IMR-90 (cell line): Measurements from ENCODE around the gene SLC4A2. TPM values are rescaled to one million over a fixed set of nuclear protein-coding genes. Genes with fewer than 3 reads are reported as not detected.

Experiments
- ATAC-seq: fragments of 200-7000 bp; cut with Tn5 transposase; 2 replicates; pipeline ENCODE4 v1.9.1; 2020; ENCODE audit warnings: low read depth, mild to moderate bottlenecking, moderate library complexity
- BruUV-seq: library from RNA; stranded (reverse); fragments of 400-500 nt; replicated peaks from 2 replicates; lab custom pipeline; 2021; lab: Mats Ljungman, UMichigan
- CTCF ChIA-PET: fragments of 300-600 bp; formaldehyde crosslinking; extraction: SDS; loops from one replicate; lab custom pipeline; 2021; ENCODE audit warnings: antibody characterized with exemption; lab: Yijun Ruan, JAX
- POLR2A ChIA-PET: fragments of 300-600 bp; sonication (Branson Sonifier 250); formaldehyde crosslinking; loops from one replicate; lab custom pipeline; 2022; ENCODE audit warnings: antibody characterized with exemption; ENCODE audit not compliant: unreplicated experiment; lab: Charles Lee
- DNase-seq: peaks from one replicate; pipeline ENCODE4 v3.0.0; 2013
- H2AFZ ChIP-seq: replicated peaks from 2 replicates; pipeline ENCODE3; 2013; ENCODE audit warnings: low read length, mild to moderate bottlenecking; ENCODE audit not compliant: poor library complexity
- H2AK5ac ChIP-seq: 2 replicates; pipeline ENCODE4 v1.6.1; 2013; ENCODE audit warnings: low read depth, low read length, inconsistent platforms
- H2AK9ac ChIP-seq: replicated peaks from 2 replicates; pipeline ENCODE3; 2013; ENCODE audit warnings: mild to moderate bottlenecking, low read depth, low read length, moderate library complexity; ENCODE audit not compliant: poor library complexity
- H2BK120ac ChIP-seq: 2 replicates; pipeline ENCODE4 v1.6.1; 2013; ENCODE audit warnings: low read depth, low read length, inconsistent platforms
- H2BK15ac ChIP-seq: 3 replicates; pipeline ENCODE4 v1.6.1; 2013; ENCODE audit warnings: low read depth, low read length, inconsistent platforms
- H2BK20ac ChIP-seq: 2 replicates; pipeline ENCODE4 v1.6.1; 2013; ENCODE audit warnings: low read depth, mild to moderate bottlenecking, inconsistent platforms, low read length, moderate library complexity
- H2BK5ac ChIP-seq: 2 replicates; pipeline ENCODE4 v1.6.1; 2013; ENCODE audit warnings: mild to moderate bottlenecking, low read depth, low read length, inconsistent platforms; ENCODE audit not compliant: poor library complexity, severe bottlenecking
- H3K14ac ChIP-seq: replicated peaks from 2 replicates; pipeline ENCODE4 v1.6.1; 2013; ENCODE audit warnings: low read depth, low read length, inconsistent platforms
- H3K18ac ChIP-seq: 2 replicates; pipeline ENCODE4 v1.6.1; 2013; ENCODE audit warnings: low read depth, low read length, control low read depth
- H3K23ac ChIP-seq: 2 replicates; pipeline ENCODE4 v1.6.1; 2013; ENCODE audit warnings: low read depth, low read length, inconsistent platforms
- H3K27ac ChIP-seq: 2 replicates; pipeline ENCODE4 v1.5.1; 2013; ENCODE audit warnings: mild to moderate bottlenecking, control low read depth, low read length; ENCODE audit not compliant: insufficient read depth
- H3K27me3 ChIP-seq: 2 replicates; pipeline ENCODE4 v1.6.1; 2013; ENCODE audit warnings: low read length; ENCODE audit not compliant: control insufficient read depth, insufficient read depth
- H3K36me3 ChIP-seq: 2 replicates; pipeline ENCODE4 v1.6.1; 2013; ENCODE audit warnings: low read length, mixed read lengths; ENCODE audit not compliant: control insufficient read depth, insufficient read depth
- H3K4ac ChIP-seq: 2 replicates; pipeline ENCODE4 v1.6.1; 2013; ENCODE audit warnings: low read depth, low read length, inconsistent platforms
- H3K4me1 ChIP-seq: 2 replicates; pipeline ENCODE4 v1.6.1; 2013; ENCODE audit warnings: low read length, mixed read lengths; ENCODE audit not compliant: control insufficient read depth, insufficient read depth
- H3K4me2 ChIP-seq: 2 replicates; pipeline ENCODE4 v1.6.1; 2013; ENCODE audit warnings: low read depth, mild to moderate bottlenecking, control low read depth, low read length, moderate library complexity
- H3K4me3 ChIP-seq: 2 replicates; pipeline ENCODE4 v1.5.1; 2013; ENCODE audit warnings: low read depth, mild to moderate bottlenecking, control low read depth, low read length, moderate library complexity; ENCODE audit not compliant: insufficient read depth
- H3K56ac ChIP-seq: 2 replicates; pipeline ENCODE4 v1.6.1; 2013; ENCODE audit warnings: low read length, inconsistent platforms; ENCODE audit not compliant: insufficient read depth; ENCODE audit errors: extremely low read depth
- H3K79me1 ChIP-seq, 2 experiments: 2 replicates each; pipeline ENCODE4 v1.6.1; 2013; ENCODE audit warnings: low read length in 2 of 2, inconsistent platforms in 1 of 2, low read depth in 1 of 2
- H3K9ac ChIP-seq: 2 replicates; pipeline ENCODE4 v1.6.1; 2013; ENCODE audit warnings: low read depth, low read length, control low read depth
- H3K9me1 ChIP-seq: 2 replicates; pipeline ENCODE4 v1.6.1; 2013; ENCODE audit warnings: low read length, inconsistent platforms; ENCODE audit not compliant: insufficient read depth
- H3K9me3 ChIP-seq: 2 replicates; pipeline ENCODE4 v1.6.1; 2013; ENCODE audit warnings: low read length; ENCODE audit not compliant: control insufficient read depth, insufficient read depth
- H4K20me1 ChIP-seq: 2 replicates; pipeline ENCODE4 v1.6.1; 2013; ENCODE audit warnings: low read length, inconsistent platforms; ENCODE audit not compliant: insufficient read depth
- H4K5ac ChIP-seq: 2 replicates; pipeline ENCODE4 v1.6.1; 2013; ENCODE audit warnings: mild to moderate bottlenecking, low read depth, low read length, control low read depth
- H4K8ac ChIP-seq, 2 experiments: 2 replicates each; pipeline ENCODE4 v1.6.1; 2013; ENCODE audit warnings: low read depth in 2 of 2, low read length in 2 of 2, control low read depth in 1 of 2, inconsistent platforms in 1 of 2
- H4K91ac ChIP-seq: 2 replicates; pipeline ENCODE4 v1.6.1; 2013; ENCODE audit warnings: low read depth, low read length, inconsistent platforms; ENCODE audit not compliant: insufficient read depth
- BHLHE40 ChIP-seq: fragments of 150-350 bp; IDR thresholded peaks from 2 replicates; pipeline ENCODE4 v1.6.1; 2016; ENCODE audit warnings: mild to moderate bottlenecking, low read depth, low read length
- CHD1 ChIP-seq: IDR thresholded peaks from 2 replicates; pipeline ENCODE4 v1.6.1; 2012; ENCODE audit warnings: low read depth, low read length, improper control_type of control experiment
- CTCF ChIP-seq: conservative IDR thresholded peaks from 2 replicates; pipeline ENCODE4 v1.5.1; 2012; ENCODE audit warnings: mild to moderate bottlenecking, low read depth, low read length, improper control_type of control experiment
- FOS ChIP-seq: fragments of 150-350 bp; IDR thresholded peaks from 2 replicates; pipeline ENCODE4 v1.6.1; 2016; ENCODE audit warnings: low read depth, low read length
- MAZ ChIP-seq: IDR thresholded peaks from 2 replicates; pipeline ENCODE4 v1.6.1; 2012; ENCODE audit warnings: low read depth, mild to moderate bottlenecking, low read length, improper control_type of control experiment, moderate library complexity, borderline replicate concordance
- MXI1 ChIP-seq: IDR thresholded peaks from 2 replicates; pipeline ENCODE4 v1.6.1; 2012; ENCODE audit warnings: low read depth, mild to moderate bottlenecking, low read length, moderate library complexity, borderline replicate concordance
- NFE2L2 ChIP-seq: fragments of 150-350 bp; IDR thresholded peaks from 2 replicates; pipeline ENCODE4 v1.6.1; 2016; ENCODE audit warnings: low read depth, mild to moderate bottlenecking, low read length
- RAD21 ChIP-seq: IDR thresholded peaks from 2 replicates; pipeline ENCODE4 v1.6.1; 2012; ENCODE audit warnings: low read length, improper control_type of control experiment
- RCOR1 ChIP-seq: IDR thresholded peaks from 2 replicates; pipeline ENCODE4 v1.6.1; 2012; ENCODE audit warnings: mild to moderate bottlenecking, low read length, improper control_type of control experiment; ENCODE audit not compliant: insufficient replicate concordance
- RFX5 ChIP-seq: IDR thresholded peaks from 2 replicates; pipeline ENCODE4 v1.8.0; 2012; ENCODE audit warnings: low read depth, mild to moderate bottlenecking, low read length, moderate library complexity
- SMC3 ChIP-seq: fragments of 150-350 bp; IDR thresholded peaks from 2 replicates; pipeline ENCODE4 v1.6.1; 2016; ENCODE audit warnings: low read depth, mild to moderate bottlenecking, antibody characterized with exemption, low read length, moderate library complexity
- USF2 ChIP-seq: fragments of 150-350 bp; IDR thresholded peaks from 2 replicates; pipeline ENCODE4 v1.6.1; 2017; ENCODE audit warnings: mild to moderate bottlenecking, antibody characterized with exemption, low read length, low read depth
- WGBS, 2 experiments: methylation state at CpG; one replicate each; pipeline versions ENCODE4 v1.1.5 to v1.1.7; 2013; ENCODE audit warnings: missing lambda C conversion rate in 2 of 2; ENCODE audit not compliant: insufficient read length in 1 of 2; ENCODE audit errors: extremely low coverage in 2 of 2; 5-methylcytosine and 5-hydroxymethylcytosine counted together
- dilution Hi-C: fragments of 300-500 bp; cut with HindIII; formaldehyde crosslinking; loops from one replicate; pipeline ENCODE4 v1.14.3; 2018; ENCODE audit warnings: low sequenced_read_pairs; ENCODE audit not compliant: unreplicated experiment
- in situ Hi-C: fragments of 300-500 bp; cut with MboI; formaldehyde crosslinking; loops from 3 replicates; pipeline ENCODE4 v1.14.3; 2019; ENCODE audit warnings: low sequenced_read_pairs, inconsistent platforms, mixed read lengths
- intact Hi-C: fragments of 100-400 bp; cut with micrococcal nuclease; formaldehyde crosslinking; loops from 2 replicates; pipeline ENCODE4 v1.10.0; 2022
- polyA plus RNA-seq, 3 experiments: library from polyadenylated mRNA; depleted of rRNA; stranded (reverse); fragments of >200 nt; gene quantifications; 2 replicates each; pipeline ENCODE4 v1.2.3, GENCODE V29; 2012; ENCODE audit warnings: low replicate concordance in 1 of 3
- total RNA-seq: library from RNA; depleted of rRNA; stranded (reverse); fragments of >200 nt; gene quantifications from 2 replicates; pipeline ENCODE4 v1.2.3, GENCODE V29; 2012
- TF ChIP-seq, protein P1 (sequence below): fragments of 150-350 bp; IDR thresholded peaks from 2 replicates; pipeline ENCODE4 v1.6.1; 2016; ENCODE audit warnings: low read depth, mild to moderate bottlenecking, low read length, moderate library complexity, borderline replicate concordance

The SLC4A2 gene
- total and polyA plus RNA-seq, 2 of the 4 experiments (the other 2 are of a cell fraction), result 29.6 to 91.0 TPM

GRCh38 chr7:151063212-151063561 is 3.8 kb downstream of the SLC4A2 start:
- POLR2A ChIA-PET, result no interaction called here
- no peak overlapping the region for H3K4me3 ChIP-seq
- intact Hi-C loops, result no loop called here

More at GRCh38 chr7:151063212-151063561, 3.8 kb downstream of the SLC4A2 start:
- Histone ChIP-seq H4K5ac (no peak overlapping the region), H4K91ac (no peak overlapping the region), H3K27me3 (no peaks in the 10 kb centered on the region), H3K4ac (peak overlapping the region; percentile 36), H3K9me3 (no peaks in the 10 kb centered on the region), H2AK9ac (peak overlapping the region; percentile 26), H3K14ac (no peak overlapping the region), H2BK120ac (no peak overlapping the region), H3K9ac (no peak overlapping the region), H3K56ac (no peak overlapping the region), H3K4me2 (peak overlapping the region; percentile 20; the same call in 1 of the 2 replicates), H2BK20ac (no peak overlapping the region), H3K4me1 (peaks cover 42% of the 10 kb centered on the region), H3K18ac (no peak overlapping the region), H3K23ac (peak overlapping the region; percentile 42; the same call in 1 of the 2 replicates), H2AK5ac (peak overlapping the region; percentile 91), H2BK15ac (no peak overlapping the region), H4K8ac (no peak overlapping the region; a peak in 1 of 4 replicates), H4K20me1 (peaks cover 32% of the 10 kb centered on the region), H3K79me1 (peaks cover 24 to 67% of the 10 kb centered on the region in 2 experiments), H3K27ac (no peak overlapping the region), H2AFZ (peak overlapping the region; percentile 62), H3K9me1 (peaks cover 12% of the 10 kb centered on the region; the same call in 1 of the 2 replicates), H2BK5ac (peak overlapping the region; percentile 21), H3K36me3 (peaks cover 36% of the 10 kb centered on the region)
- in situ Hi-C loops, result no loop called here
- no TSS peak for BruUV-seq
- WGBS, 2 experiments, result no CpG with 5 or more reads among the region's 11 CpGs
- CTCF ChIA-PET, result no interaction called here
- dilution Hi-C loops, result no loop called here
- no peak for TF ChIP-seq RCOR1
- no peak for TF ChIP-seq RAD21
- TF ChIP-seq SMC3, result no peak
- TF ChIP-seq MAZ, result no peak
- no peak for TF ChIP-seq NFE2L2
- TF ChIP-seq RFX5, result no peak
- TF ChIP-seq BHLHE40, result no peak
- no peak for TF ChIP-seq FOS
- TF ChIP-seq, protein P1, sequence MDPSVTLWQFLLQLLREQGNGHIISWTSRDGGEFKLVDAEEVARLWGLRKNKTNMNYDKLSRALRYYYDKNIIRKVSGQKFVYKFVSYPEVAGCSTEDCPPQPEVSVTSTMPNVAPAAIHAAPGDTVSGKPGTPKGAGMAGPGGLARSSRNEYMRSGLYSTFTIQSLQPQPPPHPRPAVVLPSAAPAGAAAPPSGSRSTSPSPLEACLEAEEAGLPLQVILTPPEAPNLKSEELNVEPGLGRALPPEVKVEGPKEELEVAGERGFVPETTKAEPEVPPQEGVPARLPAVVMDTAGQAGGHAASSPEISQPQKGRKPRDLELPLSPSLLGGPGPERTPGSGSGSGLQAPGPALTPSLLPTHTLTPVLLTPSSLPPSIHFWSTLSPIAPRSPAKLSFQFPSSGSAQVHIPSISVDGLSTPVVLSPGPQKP, result no peak
- no peak for TF ChIP-seq CHD1
- TF ChIP-seq USF2, result no peak
- no peak for TF ChIP-seq MXI1
- no peak for TF ChIP-seq CTCF
- DNase-seq (peak; percentile 69), ATAC-seq (no peak)
